Uterus (tissue), 2 donors: ENCODE measurements around the gene STIM2.

ENCODE experiments used
- POLR2A ChIP-seq, 2 donors: fragments of 450-650 bp; IDR thresholded peaks; one replicate each; pipeline ENCODE4 v1.6.1; 2016; ENCODE audit warnings: antibody characterized with exemption in 2 of 2, mild to moderate bottlenecking in 1 of 2, moderate library complexity in 1 of 2
- TF ChIP-seq, protein P1 (sequence below), 4 experiments: fragments of 200-600 bp in 2 of 4; fragments of 450-650 bp in 2 of 4; sonication (generic) in 2 of 4; IDR thresholded peaks; one replicate each; pipeline ENCODE4 v1.5.1; 2016 to 2019; ENCODE audit warnings: antibody characterized with exemption in 4 of 4, mild to moderate bottlenecking in 2 of 4, moderate library complexity in 1 of 4

DNA sequence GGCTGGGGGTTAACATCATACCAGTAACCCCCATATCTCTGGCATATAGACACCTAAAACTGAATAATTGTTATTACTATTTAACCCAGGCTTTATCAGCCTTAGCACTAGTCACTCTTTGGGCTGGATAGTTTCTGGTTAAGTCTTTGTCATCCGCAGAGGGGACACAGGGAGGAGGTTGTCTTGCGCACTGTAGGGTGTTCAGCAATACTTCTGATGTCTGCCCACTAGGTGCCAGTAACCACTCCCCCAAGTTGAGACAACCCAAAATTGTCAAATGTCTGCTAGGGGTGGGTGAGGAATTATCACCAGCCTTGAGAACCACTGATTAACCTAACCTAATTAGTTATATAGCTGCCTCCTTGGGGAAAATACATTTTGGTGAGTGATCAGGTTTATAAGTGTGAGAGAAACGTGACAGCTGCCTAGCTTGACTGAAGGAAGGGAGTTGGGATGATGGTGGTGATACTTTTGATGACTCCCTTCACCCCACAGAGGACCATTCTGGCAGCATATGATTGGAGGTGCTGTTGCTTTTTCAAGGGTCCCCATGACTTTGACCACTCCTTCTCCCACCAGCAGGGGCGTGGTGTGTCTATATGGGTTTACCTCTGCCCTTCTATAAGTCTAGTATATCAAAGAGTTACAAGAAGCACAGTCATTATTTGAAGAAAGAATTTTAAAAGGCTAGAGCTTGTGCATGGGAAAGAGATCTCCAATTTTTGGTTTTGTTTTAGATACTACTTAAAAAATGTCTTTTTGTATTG lies 140.9 kb downstream of the STIM2 start:
- TF ChIP-seq, protein P1, sequence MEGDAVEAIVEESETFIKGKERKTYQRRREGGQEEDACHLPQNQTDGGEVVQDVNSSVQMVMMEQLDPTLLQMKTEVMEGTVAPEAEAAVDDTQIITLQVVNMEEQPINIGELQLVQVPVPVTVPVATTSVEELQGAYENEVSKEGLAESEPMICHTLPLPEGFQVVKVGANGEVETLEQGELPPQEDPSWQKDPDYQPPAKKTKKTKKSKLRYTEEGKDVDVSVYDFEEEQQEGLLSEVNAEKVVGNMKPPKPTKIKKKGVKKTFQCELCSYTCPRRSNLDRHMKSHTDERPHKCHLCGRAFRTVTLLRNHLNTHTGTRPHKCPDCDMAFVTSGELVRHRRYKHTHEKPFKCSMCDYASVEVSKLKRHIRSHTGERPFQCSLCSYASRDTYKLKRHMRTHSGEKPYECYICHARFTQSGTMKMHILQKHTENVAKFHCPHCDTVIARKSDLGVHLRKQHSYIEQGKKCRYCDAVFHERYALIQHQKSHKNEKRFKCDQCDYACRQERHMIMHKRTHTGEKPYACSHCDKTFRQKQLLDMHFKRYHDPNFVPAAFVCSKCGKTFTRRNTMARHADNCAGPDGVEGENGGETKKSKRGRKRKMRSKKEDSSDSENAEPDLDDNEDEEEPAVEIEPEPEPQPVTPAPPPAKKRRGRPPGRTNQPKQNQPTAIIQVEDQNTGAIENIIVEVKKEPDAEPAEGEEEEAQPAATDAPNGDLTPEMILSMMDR (IDR thresholded peaks at IDR 0.05), result no peak
- TF ChIP-seq POLR2A (IDR thresholded peaks at IDR 0.05), result no peak
